GM21786 (cell line): ENCODE results near the gene ZBTB45.

Experiments
- ATAC-seq: cut with Tn5 transposase; IDR thresholded peaks from one replicate; pipeline ENCODE4 v1.9.1; 2021; ENCODE audit not compliant: unreplicated experiment

Gene ZBTB45

GRCh38 chr19:58555369-58555885 is 35.8 kb upstream of the ZBTB45 start:
- ATAC-seq: no peak

- ATAC-seq: peak; percentile 25
These were observed 35.1 kb upstream of the ZBTB45 start, which contains the start of gene CHMP2A for GRCh38 chr19:58554494-58555368. TSS of gene CHMP2A (minus strand) at chr19:58555105. CDS start at chr19:58554212, 893 bp downstream.

GRCh38 chr19:58553799-58554493 is 34.3 kb upstream of the ZBTB45 start:
- no peak for ATAC-seq

GRCh38 chr19:58552655-58553054 is 33.0 kb upstream of the ZBTB45 start:
- no peak for ATAC-seq

- ATAC-seq: no peak
These were observed 32.2 kb upstream of the ZBTB45 start for GRCh38 chr19:58551577-58552471.

GRCh38 chr19:58551123-58551497 is 31.5 kb upstream of the ZBTB45 start:
- no peak for ATAC-seq

- no peak for ATAC-seq
These were observed 30.9 kb upstream of the ZBTB45 start for GRCh38 chr19:58550362-58551122.

- no peak for ATAC-seq
These were observed 30.2 kb upstream of the ZBTB45 start for GRCh38 chr19:58549664-58550361.

- no peak for ATAC-seq
These were observed 29.5 kb upstream of the ZBTB45 start for GRCh38 chr19:58548859-58549663.

GRCh38 chr19:58547323-58548312 is 28.0 kb upstream of the ZBTB45 start:
- no peak for ATAC-seq

GRCh38 chr19:58546019-58546530 is 26.5 kb upstream of the ZBTB45 start:
- ATAC-seq: no peak

- no peak for ATAC-seq
These were observed 25.8 kb upstream of the ZBTB45 start for GRCh38 chr19:58545286-58546018.

- peak; percentile 34 for ATAC-seq
These were observed 25.1 kb upstream of the ZBTB45 start for GRCh38 chr19:58544591-58545285.

GRCh38 chr19:58543826-58544590 is 24.4 kb upstream of the ZBTB45 start, which contains the start of gene TRIM28:
TSS of gene TRIM28 (plus strand) at chr19:58544064. CDS start at chr19:58544758, 694 bp downstream.
- ATAC-seq: peak; percentile 82
